GM12878 (cell line): ENCODE measurements around the gene NPTX1. TPM values are rescaled to one million over a fixed set of nuclear protein-coding genes. Genes with fewer than 3 reads are reported as not detected.

Experiments used
- ATAC-seq: fragments of 200-7000 bp; cut with Tn5 transposase; 3 replicates; pipeline ENCODE4 v1.9.1; 2020; ENCODE audit warnings: mild to moderate bottlenecking, moderate library complexity
- BruUV-seq: library from RNA; stranded (reverse); fragments of 400-500 nt; replicated peaks from 2 replicates; lab custom pipeline; 2021; lab: Mats Ljungman, UMichigan
- CTCF ChIA-PET: fragments of 300-600 bp; sonication (Branson Sonifier 250); formaldehyde crosslinking; extraction: SDS; loops from one replicate; lab custom pipeline; 2021; ENCODE audit warnings: inconsistent platforms; lab: Yijun Ruan, JAX
- POLR2A ChIA-PET: fragments of 350-600 bp; formaldehyde crosslinking; extraction: SDS; loops from one replicate; lab custom pipeline; 2021; ENCODE audit warnings: inconsistent platforms; lab: Charles Lee
- RAD21 ChIA-PET: fragments of 300-600 bp; sonication (Branson Sonifier 250); formaldehyde crosslinking; loops from one replicate; lab custom pipeline; 2023; ENCODE audit warnings: antibody characterized with exemption; ENCODE audit not compliant: unreplicated experiment; lab: Charles Lee
- SMC1A ChIA-PET: fragments of 300-600 bp; sonication (Branson Sonifier 250); formaldehyde crosslinking; loops from one replicate; lab custom pipeline; 2023; ENCODE audit not compliant: unreplicated experiment, uncharacterized antibody; lab: Charles Lee
- DNase-seq: peaks from one replicate; pipeline ENCODE4 v3.0.0-alpha.2; 2011; ENCODE audit warnings: low read depth, low spot score
- FAIRE-seq: peaks from 3 replicates; lab custom pipeline; 2011; peaks lifted over from hg19 to GRCh38; lab: Jason Lieb, UNC
- H2AFZ ChIP-seq: 2 replicates; pipeline ENCODE4 v1.6.0; 2011; ENCODE audit warnings: low read depth, low read length, control low read depth; ENCODE audit not compliant: control insufficient read depth
- H3K27ac ChIP-seq: 2 replicates; pipeline ENCODE4 v1.5.1; 2011; ENCODE audit warnings: control low read depth; ENCODE audit not compliant: control insufficient read depth, insufficient read depth
- H3K27me3 ChIP-seq, 2 experiments: replicated peaks in 1 of 2; 2 replicates each; pipeline versions ENCODE4 v1.6.0 to v1.6.1; 2011; ENCODE audit warnings: low read length in 1 of 2; ENCODE audit not compliant: control insufficient read depth in 2 of 2, insufficient read depth in 2 of 2
- H3K36me3 ChIP-seq, 2 experiments: 2 replicates each; pipeline ENCODE4 v1.5.1; 2011; ENCODE audit warnings: low read length in 1 of 2; ENCODE audit not compliant: control insufficient read depth in 2 of 2, insufficient read depth in 2 of 2
- H3K4me1 ChIP-seq: 2 replicates; pipeline ENCODE4 v1.6.1; 2011; ENCODE audit warnings: mild to moderate bottlenecking, low read length, moderate library complexity, mixed read lengths; ENCODE audit not compliant: control insufficient read depth, insufficient read depth
- H3K4me2 ChIP-seq: 2 replicates; pipeline ENCODE4 v1.6.0; 2011; ENCODE audit warnings: control low read depth; ENCODE audit not compliant: control insufficient read depth, insufficient read depth
- H3K4me3 ChIP-seq: fragments of 200-600 bp; sonication (generic); 2 replicates; pipeline ENCODE4 v1.5.1; 2016
- H3K79me2 ChIP-seq: 2 replicates; pipeline ENCODE4 v1.6.0; 2011; ENCODE audit warnings: low read length; ENCODE audit not compliant: control insufficient read depth, insufficient read depth
- H3K9ac ChIP-seq: 2 replicates; pipeline ENCODE4 v1.8.0; 2011; ENCODE audit warnings: low read length, control low read depth, mixed read lengths; ENCODE audit not compliant: control insufficient read depth, insufficient read depth
- H3K9me3 ChIP-seq: replicated peaks from 3 replicates; pipeline ENCODE4 v1.5.1; 2011; ENCODE audit warnings: mild to moderate bottlenecking, low read length; ENCODE audit not compliant: control insufficient read depth, insufficient read depth
- H4K20me1 ChIP-seq: 2 replicates; pipeline ENCODE4 v1.6.0; 2011; ENCODE audit not compliant: control insufficient read depth, insufficient read depth
- FOS ChIP-seq: IDR thresholded peaks from 3 replicates; pipeline ENCODE4 v1.6.1; 2011; ENCODE audit warnings: borderline replicate concordance; ENCODE audit not compliant: insufficient read length; ENCODE audit errors: extremely low read depth
- FOXK2 ChIP-seq: fragments of 450-650 bp; IDR thresholded peaks from 2 replicates; pipeline ENCODE4 v1.6.1; 2017; ENCODE audit warnings: mild to moderate bottlenecking, moderate library complexity
- MLLT1 ChIP-seq: fragments of 450-650 bp; IDR thresholded peaks from 2 replicates; pipeline ENCODE4 v1.6.1; 2016; ENCODE audit warnings: mild to moderate bottlenecking
- NFYA ChIP-seq: IDR thresholded peaks from 2 replicates; pipeline ENCODE4 v1.6.1; 2011; ENCODE audit warnings: low read depth, mild to moderate bottlenecking, low read length, improper control_type of control experiment, borderline replicate concordance
- POLR2AphosphoS2 ChIP-seq: IDR thresholded peaks from 2 replicates; pipeline ENCODE4 v1.6.1; 2011; ENCODE audit warnings: low read depth, mild to moderate bottlenecking, low read length, improper control_type of control experiment, moderate library complexity
- REST ChIP-seq: IDR thresholded peaks from 2 replicates; pipeline ENCODE4 v1.6.1; 2012; ENCODE audit warnings: mild to moderate bottlenecking, low read depth, low read length
- SMARCA5 ChIP-seq: fragments of 450-650 bp; IDR thresholded peaks from 2 replicates; pipeline ENCODE4 v1.6.1; 2017; ENCODE audit warnings: mild to moderate bottlenecking
- TARDBP ChIP-seq: IDR thresholded peaks from 2 replicates; pipeline ENCODE4 v1.6.1; 2016; ENCODE audit warnings: borderline replicate concordance
- YY1 ChIP-seq: IDR thresholded peaks from 2 replicates; pipeline ENCODE4 v1.6.1; 2011; ENCODE audit warnings: low read depth, mild to moderate bottlenecking, low read length
- ZBTB4 ChIP-seq: fragments of 450-650 bp; formaldehyde crosslinking; IDR thresholded peaks from 2 replicates; pipeline ENCODE4 v1.4.0; 2022; ENCODE audit warnings: mild to moderate bottlenecking, moderate library complexity
- ZNF384 ChIP-seq: IDR thresholded peaks from 2 replicates; pipeline ENCODE4 v1.6.1; 2012; ENCODE audit warnings: low read depth, mild to moderate bottlenecking, low read length, improper control_type of control experiment, borderline replicate concordance
- ZNF592 ChIP-seq: fragments of 450-650 bp; IDR thresholded peaks from 2 replicates; pipeline ENCODE4 v1.6.1; 2017; ENCODE audit warnings: mild to moderate bottlenecking, moderate library complexity
- WGBS: methylation state at CpG from one replicate; pipeline ENCODE4 v1.1.6; 2016; ENCODE audit warnings: low lambda C conversion rate; ENCODE audit not compliant: insufficient replicate concordance, insufficient coverage; ENCODE audit errors: missing lambda C conversion rate; 5-methylcytosine and 5-hydroxymethylcytosine counted together
- in situ Hi-C: fragments of 300-500 bp; cut with MboI; formaldehyde crosslinking; loops from 9 replicates; pipeline ENCODE4 v1.14.3; 2018; ENCODE audit warnings: mixed read lengths
- intact Hi-C: fragments of 100-400 bp; cut with micrococcal nuclease; formaldehyde crosslinking; loops from one replicate; pipeline ENCODE4 v1.14.2; 2022; ENCODE audit not compliant: unreplicated experiment
- polyA plus RNA-seq, 11 experiments: library from polyadenylated mRNA; depleted of rRNA in 4 of 11; unstranded in 6 of 11; stranded (reverse) in 5 of 11; fragments of >200 nt; fragmentation: Nextera tagmentation in 4 of 11; fragmentation: Illumina TruSeq in 1 of 11; extraction: Ambion mirVana in 4 of 11; extraction: Trizol in 1 of 11; gene quantifications; 1 replicate in 1 of 11; 2 replicates in 10 of 11; pipeline versions ENCODE4 v1.2.1 to v1.2.3, GENCODE V29; 2011 to 2016; ENCODE audit warnings: inconsistent platforms in 2 of 11, missing spikeins in 2 of 11, low read depth in 1 of 11
- total RNA-seq, 4 experiments: library from RNA; depleted of rRNA in 3 of 4; stranded (reverse); fragments of >200 nt in 3 of 4; fragmentation: Illumina TruSeq in 1 of 4; extraction: Trizol in 1 of 4; gene quantifications; 2 replicates each; pipeline versions ENCODE4 v1.2.1 to v1.2.3, GENCODE V29; 2013 to 2021

The NPTX1 gene
- total and polyA plus RNA-seq, 10 of the 15 experiments (the other 5 are each of a cell fraction or from before 2014, with no cell fraction given) = not detected

GRCh38 chr17:80510772-80511171 lies 34.4 kb upstream of the NPTX1 start:
- POLR2A ChIA-PET = no interaction called here
- intact Hi-C loops (no loop called here), in situ Hi-C loops (no loop called here)
- H3K27me3 ChIP-seq = peaks cover 0 to 3% of the 10 kb centered on the region in 2 experiments; a peak in 1 of 4 replicates
- 41% methylated on average over 9 of the region's 9 CpGs for WGBS
- CTCF ChIA-PET = no interaction called here
- no peaks in the 10 kb centered on the region for H4K20me1 ChIP-seq
- SMC1A ChIA-PET = no interaction called here
- H3K79me2 ChIP-seq = no peaks in the 10 kb centered on the region
- DNase-seq = no peak
- no peaks in the 10 kb centered on the region for H3K36me3 ChIP-seq
- H3K9me3 ChIP-seq = no peaks in the 10 kb centered on the region
- ATAC-seq = no peak
- no TSS peak for BruUV-seq
- RAD21 ChIA-PET = no interaction called here
- no peak overlapping the region for H3K27ac ChIP-seq
- H3K4me2 ChIP-seq = no peak overlapping the region
- H2AFZ ChIP-seq = no peak overlapping the region
- no peak overlapping the region for H3K4me3 ChIP-seq
- no peak overlapping the region for H3K9ac ChIP-seq
- no peak for FAIRE-seq
- H3K4me1 ChIP-seq = no peaks in the 10 kb centered on the region
- no peak for TF ChIP-seq FOS
- no peak for TF ChIP-seq POLR2AphosphoS2
- no peak for TF ChIP-seq ZBTB4
- TF ChIP-seq FOXK2 = no peak
- TF ChIP-seq MLLT1 = no peak
- no peak for TF ChIP-seq ZNF384
- TF ChIP-seq SMARCA5 = no peak
- TF ChIP-seq NFYA = no peak
- no peak for TF ChIP-seq TARDBP
- no peak for TF ChIP-seq ZNF592
- no peak for TF ChIP-seq YY1
- no peak for TF ChIP-seq REST
